Natural killer cell (primary cell): ENCODE data around the gene DLG1. TPM values are rescaled to one million over a fixed set of nuclear protein-coding genes. Genes with fewer than 3 reads are reported as not detected.

Experiments
- ATAC-seq, 3 donors: fragments of 150-1000 bp in 2 of 3; fragments of 200-7000 bp in 1 of 3; cut with Tn5 transposase; 1 replicate in 1 of 3; 2 replicates in 2 of 3; pipeline ENCODE4 v1.10.0; 2021; ENCODE audit warnings: mild to moderate bottlenecking in 2 of 3, moderate library complexity in 2 of 3
- DNase-seq, 2 donors: peaks; one replicate each; pipeline versions ENCODE4 v3.0.0 to v3.0.0-alpha.2; 2013 to 2021; ENCODE audit warnings: mixed read lengths in 1 of 2
- H3K27ac ChIP-seq: one replicate; pipeline ENCODE4 v1.5.1; 2013; ENCODE audit warnings: mild to moderate bottlenecking, low read length
- H3K27me3 ChIP-seq: one replicate; pipeline ENCODE4 v1.6.1; 2013; ENCODE audit warnings: low read length; ENCODE audit not compliant: control insufficient read depth, insufficient read depth
- H3K36me3 ChIP-seq: one replicate; pipeline ENCODE4 v1.6.1; 2013; ENCODE audit warnings: low read length; ENCODE audit not compliant: control insufficient read depth, insufficient read depth
- H3K4me1 ChIP-seq: one replicate; pipeline ENCODE4 v1.6.1; 2013; ENCODE audit warnings: low read length; ENCODE audit not compliant: control insufficient read depth, insufficient read depth
- H3K4me3 ChIP-seq: one replicate; pipeline ENCODE4 v1.5.1; 2013; ENCODE audit warnings: low read length
- H3K9me3 ChIP-seq: one replicate; pipeline ENCODE4 v1.6.1; 2013; ENCODE audit warnings: low read length; ENCODE audit not compliant: control insufficient read depth, insufficient read depth
- H3K27ac Mint-ChIP-seq, 2 donors: one replicate each; pipeline ENCODE4 v1.8.0; 2022; ENCODE audit warnings: mild to moderate bottlenecking in 2 of 2, mixed read lengths in 2 of 2, moderate library complexity in 1 of 2
- H3K27me3 Mint-ChIP-seq, 2 donors: one replicate each; pipeline ENCODE4 v1.8.0; 2022; ENCODE audit warnings: low read depth in 2 of 2, mixed read lengths in 2 of 2
- H3K36me3 Mint-ChIP-seq: one replicate; pipeline ENCODE4 v1.8.0; 2022; ENCODE audit warnings: mixed read lengths
- H3K4me1 Mint-ChIP-seq, 2 donors: one replicate each; pipeline ENCODE4 v1.8.0; 2022; ENCODE audit warnings: mixed read lengths in 2 of 2
- H3K4me3 Mint-ChIP-seq: one replicate; pipeline ENCODE4 v1.8.0; 2022; ENCODE audit warnings: mild to moderate bottlenecking, moderate library complexity, mixed read lengths
- H3K9me3 Mint-ChIP-seq, 2 donors: one replicate each; pipeline ENCODE4 v1.8.0; 2022; ENCODE audit warnings: mixed read lengths in 2 of 2
- CTCF ChIP-seq: fragments of 200-600 bp; IDR thresholded peaks from one replicate; pipeline ENCODE4 v1.8.0; 2022; ENCODE audit warnings: antibody characterized with exemption
- WGBS: methylation state at CpG from one replicate; pipeline ENCODE4 v1.1.7; 2013; ENCODE audit warnings: missing lambda C conversion rate; ENCODE audit not compliant: insufficient coverage; 5-methylcytosine and 5-hydroxymethylcytosine counted together
- intact Hi-C: fragments of 100-400 bp; cut with micrococcal nuclease; formaldehyde crosslinking; loops from one replicate; pipeline ENCODE4 v1.14.2; 2022
- total RNA-seq, 4 donors: library from RNA; stranded (reverse); fragments of 120-200 nt in 1 of 4; gene quantifications; one replicate each; pipeline versions ENCODE4 v1.2.3 to v1.2.4, GENCODE V29; 2013 to 2022

DLG1 gene
- total RNA-seq, 3 donors from 2014 or later (not counting 1 experiment from before 2014, with no cell fraction given): 82.0 to 91.8 (median 89.0) TPM

DNA sequence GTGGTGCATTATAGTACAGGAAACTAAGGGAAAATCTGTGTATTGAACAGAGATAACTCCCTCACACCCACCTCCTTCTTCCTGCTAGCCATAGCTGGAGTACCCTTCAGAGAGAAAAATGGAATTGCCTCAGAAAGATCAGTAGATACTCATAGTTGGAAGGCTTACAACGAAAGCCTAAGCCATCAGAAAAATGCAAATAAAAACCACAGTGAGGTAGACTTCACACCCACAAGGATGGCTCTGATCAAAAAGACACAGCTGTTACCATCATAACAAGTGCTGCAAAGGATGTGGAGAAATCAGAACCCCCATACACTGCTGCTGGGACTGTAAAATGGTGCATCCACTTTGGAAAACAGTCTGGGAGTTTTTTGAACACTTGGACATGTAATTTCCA is 7.4 kb upstream of the DLG1 start:
- peaks cover 30 to 32% of the 10 kb centered on the region in 2 donors for H3K4me1 Mint-ChIP-seq
- H3K4me3 Mint-ChIP-seq: no peak overlapping the region
- H3K27me3 ChIP-seq: peaks cover 2% of the 10 kb centered on the region
- intact Hi-C loops: no loop called here
- H3K36me3 ChIP-seq: no peaks in the 10 kb centered on the region
- no peak overlapping the region for H3K4me3 ChIP-seq
- no peaks in the 10 kb centered on the region for H3K9me3 Mint-ChIP-seq
- WGBS: 11% methylated on average over 1 of the region's 1 CpG
- no peak overlapping the region for H3K27ac Mint-ChIP-seq
- no peak for TF ChIP-seq CTCF
- peak; percentile 77 to 87 (median 83) for ATAC-seq
- H3K27ac ChIP-seq: no peak overlapping the region
- peaks cover 3% of the 10 kb centered on the region for H3K4me1 ChIP-seq
- H3K9me3 ChIP-seq: no peaks in the 10 kb centered on the region
- peak in 1 of 2 donors; percentile 61 for DNase-seq
- H3K36me3 Mint-ChIP-seq: peaks cover 5% of the 10 kb centered on the region
- peaks cover 36 to 46% of the 10 kb centered on the region in 2 donors for H3K27me3 Mint-ChIP-seq

- Histone ChIP-seq H3K9me3 (no peaks in the 10 kb centered on the region), H3K4me3 (no peak overlapping the region), H3K27ac (no peak overlapping the region), H3K36me3 (no peaks in the 10 kb centered on the region), H3K4me1 (peaks cover 13% of the 10 kb centered on the region), H3K27me3 (no peaks in the 10 kb centered on the region)
- DNase-seq: no peak
- Mint-ChIP-seq H3K4me3 (no peak overlapping the region), H3K9me3 (no peaks in the 10 kb centered on the region), H3K36me3 (peaks cover under 1% of the 10 kb centered on the region), H3K27ac (no peak overlapping the region), H3K4me1 (peaks cover 39 to 41% of the 10 kb centered on the region in 2 donors), H3K27me3 (peaks cover 28 to 29% of the 10 kb centered on the region in 2 donors)
- no peak for ATAC-seq
- no peak for TF ChIP-seq CTCF
- intact Hi-C loops: no loop called here
- WGBS: 89% methylated on average over 5 of the region's 6 CpGs
These were observed 5.0 kb upstream of the DLG1 start for GRCh38 chr3:197303452-197303851.

GRCh38 chr3:197302696-197303341 is 4.4 kb upstream of the DLG1 start:
- intact Hi-C loops: no loop called here
- peaks cover 39 to 41% of the 10 kb centered on the region in 2 donors for H3K4me1 Mint-ChIP-seq
- H3K4me3 Mint-ChIP-seq: peak overlapping the region; percentile 35
- Histone ChIP-seq H3K27me3 (no peaks in the 10 kb centered on the region), H3K36me3 (no peaks in the 10 kb centered on the region), H3K4me3 (no peak overlapping the region), H3K27ac (no peak overlapping the region), H3K4me1 (peaks cover 13% of the 10 kb centered on the region), H3K9me3 (no peaks in the 10 kb centered on the region)
- 38% methylated on average over 3 of the region's 3 CpGs for WGBS
- DNase-seq: peak in 1 of 2 donors; percentile 42
- no peaks in the 10 kb centered on the region for H3K36me3 Mint-ChIP-seq
- peak overlapping the region in 1 of 2 donors; percentile 6 for H3K27ac Mint-ChIP-seq
- no peak for TF ChIP-seq CTCF
- H3K27me3 Mint-ChIP-seq: peaks cover 24% of the 10 kb centered on the region in 2 donors
- peak in 2 of 3 donors; percentile 21 to 56 for ATAC-seq
- H3K9me3 Mint-ChIP-seq: no peaks in the 10 kb centered on the region

GRCh38 chr3:197302033-197302432 is 3.6 kb upstream of the DLG1 start:
- Histone ChIP-seq H3K4me3 (no peak overlapping the region), H3K27me3 (no peaks in the 10 kb centered on the region), H3K36me3 (no peaks in the 10 kb centered on the region), H3K27ac (no peak overlapping the region), H3K4me1 (peaks cover 17% of the 10 kb centered on the region), H3K9me3 (no peaks in the 10 kb centered on the region)
- no peak for DNase-seq
- peaks cover 42 to 48% of the 10 kb centered on the region in 2 donors for H3K4me1 Mint-ChIP-seq
- H3K36me3 Mint-ChIP-seq: no peaks in the 10 kb centered on the region
- ATAC-seq: no peak
- H3K27ac Mint-ChIP-seq: no peak overlapping the region
- no peaks in the 10 kb centered on the region for H3K9me3 Mint-ChIP-seq
- peak overlapping the region; percentile 4 for H3K4me3 Mint-ChIP-seq
- intact Hi-C loops: no loop called here
- peaks cover 19 to 24% of the 10 kb centered on the region in 2 donors for H3K27me3 Mint-ChIP-seq
- TF ChIP-seq CTCF: no peak
- 100% methylated on average over 3 of the region's 3 CpGs for WGBS
